ENCODE measurements around the gene ITGA2. TPM values are rescaled to one million over a fixed set of nuclear protein-coding genes. Genes with fewer than 3 reads are reported as not detected.

The ITGA2 gene
- total and polyA plus RNA-seq, 9 of the 15 experiments (the other 6 are each of a cell fraction or from before 2014, with no cell fraction given): 0.01 to 0.09 (median 0.03) TPM; not detected in 5

GRCh38 chr5:52985306-52985705 is 3.8 kb upstream of the ITGA2 start:
- Histone ChIP-seq H4K20me1 (replicated peaks; ENCODE audit: control insufficient read depth, insufficient read depth, low read length) (no peaks in the 10 kb centered on the region), H3K4me3 (no peak overlapping the region), H3K4me1 (replicated peaks in 1 of 2; ENCODE audit: control insufficient read depth in 2 of 2, insufficient read depth in 2 of 2, low read length in 2 of 2) (peaks cover 0 to 14% of the 10 kb centered on the region in 2 experiments; a peak in 2 of 5 replicates), H3K9me3 (replicated peaks; ENCODE audit: control insufficient read depth, insufficient read depth, low read depth, low read length) (no peaks in the 10 kb centered on the region), H3K27me3 (ENCODE audit: control insufficient read depth in 2 of 2, insufficient read depth in 2 of 2, low read length in 2 of 2) (peaks cover 17 to 20% of the 10 kb centered on the region in 2 experiments; a peak in 4 of 5 replicates), H3K79me2 (ENCODE audit: control insufficient read depth, insufficient read depth, low read length) (no peaks in the 10 kb centered on the region), H3K36me3 (ENCODE audit: control insufficient read depth, insufficient read depth, low read length) (no peaks in the 10 kb centered on the region), H3K27ac (ENCODE audit: extremely low read depth, low read depth, low read length) (no peak overlapping the region), H3K4me2 (ENCODE audit: insufficient read depth, low read length) (no peak overlapping the region), H3K9ac (ENCODE audit: insufficient read depth in 1 of 2, low read depth in 2 of 2, low read length in 2 of 2) (no peak overlapping the region), H3K9me1 (ENCODE audit: control insufficient read depth, insufficient read depth, low read length) (no peaks in the 10 kb centered on the region), H2AFZ (ENCODE audit: low read depth, low read length) (no peak overlapping the region)
- WGBS (ENCODE audit: insufficient coverage, low coverage, missing lambda C conversion rate): 0% methylated on average over 3 of the region's 3 CpGs
- in situ Hi-C loops (cut with MboI): no loop called here
- ChIA-PET CTCF (ENCODE audit: low intra/inter-chr PET ratio) (no interaction called here), POLR2A (no interaction called here)
- no TSS peak for BruUV-seq (replicated peaks)
- no peak for FAIRE-seq
- DNase-seq (ENCODE audit: extremely low read depth in 1 of 4, low spot score in 3 of 4): no peak
- ATAC-seq: no peak
- intact Hi-C loops (cut with micrococcal nuclease): no loop called here
- TF ChIP-seq FOXK1 (CRISPR knock-in tag; IDR thresholded peaks at IDR 0.05; ENCODE audit: borderline replicate concordance) (no peak), ZNF431 (CRISPR knock-in tag; IDR thresholded peaks at IDR 0.05) (no peak), ZBTB34 (CRISPR knock-in tag; IDR thresholded peaks at IDR 0.05) (no peak), SMARCB1 (IDR thresholded peaks at IDR 0.05; ENCODE audit: insufficient read length, low read depth) (no peak), ZNF639 (CRISPR knock-in tag; conservative IDR thresholded peaks at IDR 0.05 in 1 of 2, IDR thresholded peaks at IDR 0.05 in 1 of 2) (no peak), HIVEP1 (CRISPR knock-in tag; IDR thresholded peaks at IDR 0.05) (no peak), SUPT5H (IDR thresholded peaks at IDR 0.05) (no peak), NFYB (IDR thresholded peaks at IDR 0.05; ENCODE audit: extremely low read depth, insufficient read length) (no peak), NFXL1 (CRISPR knock-in tag; IDR thresholded peaks at IDR 0.05) (no peak), ZNF449 (CRISPR knock-in tag; IDR thresholded peaks at IDR 0.05) (no peak), AFF1 (IDR thresholded peaks at IDR 0.05; ENCODE audit: low read depth in 1 of 2, partially characterized antibody in 2 of 2) (no peak), ZZZ3 (IDR thresholded peaks at IDR 0.05) (no peak)

All from K562 (cell line).